ENCODE data around the gene CNOT3. TPM values are rescaled to one million over a fixed set of nuclear protein-coding genes. Genes with fewer than 3 reads are reported as not detected.

The CNOT3 gene
- total and polyA plus RNA-seq, 2 of the 13 experiments (the other 11 are each of a cell fraction or from before 2014, with no cell fraction given), result 4.3 to 5.8 TPM

DNA sequence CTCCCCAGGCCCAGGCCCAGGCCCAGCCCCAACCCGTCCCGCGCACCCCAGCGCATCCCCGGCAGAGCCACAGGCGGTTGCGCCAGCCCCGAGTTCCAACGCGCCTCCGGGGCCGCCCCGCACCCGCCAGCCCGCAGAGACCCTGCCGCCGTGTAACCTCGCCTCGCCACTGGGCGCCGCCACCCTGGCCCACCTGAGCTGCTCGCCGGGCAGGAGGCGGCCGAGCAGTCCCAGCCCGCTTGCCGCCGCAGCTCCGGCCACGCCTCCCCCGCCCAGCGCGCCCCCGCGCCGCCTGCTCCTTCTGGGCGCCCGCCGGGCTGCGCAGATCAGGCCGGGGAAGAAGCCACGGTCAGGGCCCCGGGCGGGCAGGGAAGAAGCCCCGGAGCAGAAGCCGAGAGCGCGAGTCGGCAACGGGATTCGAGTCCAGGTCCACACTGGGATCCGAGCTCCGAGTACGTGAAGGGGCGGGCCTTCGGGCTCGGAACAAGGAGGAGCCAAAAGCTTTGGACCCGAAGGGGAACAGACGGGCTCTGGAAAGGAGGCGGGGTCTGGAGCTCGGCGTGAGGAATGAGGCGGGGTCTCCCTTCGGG, 51.7 kb downstream of the CNOT3 start, which contains the start of gene MBOAT7 (continued):
- TF ChIP-seq ZBTB42 (CRISPR knock-in tag; IDR thresholded peaks at IDR 0.05), result no peak; the same call in 1 of the 2 replicates
- TF ChIP-seq ZNF264 (CRISPR knock-in tag; IDR thresholded peaks at IDR 0.05), result 0 out of 2 replicates have a peak, but pooled peaks have one; percentile 20
- no peak for TF ChIP-seq ZNF644 (CRISPR knock-in tag; IDR thresholded peaks at IDR 0.05; ENCODE audit: low read depth)
- TF ChIP-seq ZNF333 (CRISPR knock-in tag; IDR thresholded peaks at IDR 0.05; ENCODE audit: borderline replicate concordance), result no peak
- 0 out of 2 replicates have a peak, but pooled peaks have one; percentile 11 for TF ChIP-seq DMAP1 (CRISPR knock-in tag; IDR thresholded peaks at IDR 0.05)
- TF ChIP-seq ZFYVE20 (CRISPR knock-in tag; IDR thresholded peaks at IDR 0.05; ENCODE audit: borderline replicate concordance, low read depth), result no peak
- TF ChIP-seq, protein P1, sequence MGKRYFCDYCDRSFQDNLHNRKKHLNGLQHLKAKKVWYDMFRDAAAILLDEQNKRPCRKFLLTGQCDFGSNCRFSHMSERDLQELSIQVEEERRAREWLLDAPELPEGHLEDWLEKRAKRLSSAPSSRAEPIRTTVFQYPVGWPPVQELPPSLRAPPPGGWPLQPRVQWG (CRISPR knock-in tag; IDR thresholded peaks at IDR 0.05; ENCODE audit: borderline replicate concordance, low read depth), result no peak
- no peak for TF ChIP-seq MXD1 (CRISPR knock-in tag; IDR thresholded peaks at IDR 0.05)
- TF ChIP-seq ZSCAN25 (CRISPR knock-in tag; IDR thresholded peaks at IDR 0.05), result no peak
- TF ChIP-seq, protein P2, sequence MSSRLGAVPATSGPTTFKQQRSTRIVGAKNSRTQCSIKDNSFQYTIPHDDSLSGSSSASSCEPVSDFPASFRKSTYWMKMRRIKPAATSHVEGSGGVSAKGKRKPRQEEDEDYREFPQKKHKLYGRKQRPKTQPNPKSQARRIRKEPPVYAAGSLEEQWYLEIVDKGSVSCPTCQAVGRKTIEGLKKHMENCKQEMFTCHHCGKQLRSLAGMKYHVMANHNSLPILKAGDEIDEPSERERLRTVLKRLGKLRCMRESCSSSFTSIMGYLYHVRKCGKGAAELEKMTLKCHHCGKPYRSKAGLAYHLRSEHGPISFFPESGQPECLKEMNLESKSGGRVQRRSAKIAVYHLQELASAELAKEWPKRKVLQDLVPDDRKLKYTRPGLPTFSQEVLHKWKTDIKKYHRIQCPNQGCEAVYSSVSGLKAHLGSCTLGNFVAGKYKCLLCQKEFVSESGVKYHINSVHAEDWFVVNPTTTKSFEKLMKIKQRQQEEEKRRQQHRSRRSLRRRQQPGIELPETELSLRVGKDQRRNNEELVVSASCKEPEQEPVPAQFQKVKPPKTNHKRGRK (CRISPR knock-in tag; IDR thresholded peaks at IDR 0.05), result no peak
- no peak for TF ChIP-seq ZNF33A (CRISPR knock-in tag; IDR thresholded peaks at IDR 0.05; ENCODE audit: borderline replicate concordance)
- TF ChIP-seq ZNF7 (CRISPR knock-in tag; IDR thresholded peaks at IDR 0.05), result no peak
- TF ChIP-seq DMTF1 (CRISPR knock-in tag; IDR thresholded peaks at IDR 0.05), result no peak
- peak; percentile 68 for TF ChIP-seq SAP130 (CRISPR knock-in tag; IDR thresholded peaks at IDR 0.05; ENCODE audit: low read depth)
- no peak for TF ChIP-seq ATRX (CRISPR knock-in tag; IDR thresholded peaks at IDR 0.05; ENCODE audit: borderline replicate concordance)
- TF ChIP-seq, protein P3, sequence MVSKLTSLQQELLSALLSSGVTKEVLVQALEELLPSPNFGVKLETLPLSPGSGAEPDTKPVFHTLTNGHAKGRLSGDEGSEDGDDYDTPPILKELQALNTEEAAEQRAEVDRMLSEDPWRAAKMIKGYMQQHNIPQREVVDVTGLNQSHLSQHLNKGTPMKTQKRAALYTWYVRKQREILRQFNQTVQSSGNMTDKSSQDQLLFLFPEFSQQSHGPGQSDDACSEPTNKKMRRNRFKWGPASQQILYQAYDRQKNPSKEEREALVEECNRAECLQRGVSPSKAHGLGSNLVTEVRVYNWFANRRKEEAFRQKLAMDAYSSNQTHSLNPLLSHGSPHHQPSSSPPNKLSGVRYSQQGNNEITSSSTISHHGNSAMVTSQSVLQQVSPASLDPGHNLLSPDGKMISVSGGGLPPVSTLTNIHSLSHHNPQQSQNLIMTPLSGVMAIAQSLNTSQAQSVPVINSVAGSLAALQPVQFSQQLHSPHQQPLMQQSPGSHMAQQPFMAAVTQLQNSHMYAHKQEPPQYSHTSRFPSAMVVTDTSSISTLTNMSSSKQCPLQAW (CRISPR knock-in tag; IDR thresholded peaks at IDR 0.05), result peak; percentile 65
- peak; percentile 45; the same call in 1 of the 2 replicates for TF ChIP-seq ZFP37 (CRISPR knock-in tag; IDR thresholded peaks at IDR 0.05; ENCODE audit: borderline replicate concordance)
- no peak for TF ChIP-seq IRF1 (CRISPR knock-in tag; IDR thresholded peaks at IDR 0.05; ENCODE audit: low read depth)
- no peak for TF ChIP-seq ZSCAN31 (CRISPR knock-in tag; IDR thresholded peaks at IDR 0.05; ENCODE audit: low read depth)
- TF ChIP-seq ZNF431 (CRISPR knock-in tag; IDR thresholded peaks at IDR 0.05; ENCODE audit: borderline replicate concordance, low read depth), result no peak
- no peak for TF ChIP-seq BHLHE40 (IDR thresholded peaks at IDR 0.05; ENCODE audit: low read length)
- TF ChIP-seq, protein P4, sequence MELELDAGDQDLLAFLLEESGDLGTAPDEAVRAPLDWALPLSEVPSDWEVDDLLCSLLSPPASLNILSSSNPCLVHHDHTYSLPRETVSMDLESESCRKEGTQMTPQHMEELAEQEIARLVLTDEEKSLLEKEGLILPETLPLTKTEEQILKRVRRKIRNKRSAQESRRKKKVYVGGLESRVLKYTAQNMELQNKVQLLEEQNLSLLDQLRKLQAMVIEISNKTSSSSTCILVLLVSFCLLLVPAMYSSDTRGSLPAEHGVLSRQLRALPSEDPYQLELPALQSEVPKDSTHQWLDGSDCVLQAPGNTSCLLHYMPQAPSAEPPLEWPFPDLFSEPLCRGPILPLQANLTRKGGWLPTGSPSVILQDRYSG (CRISPR knock-in tag; IDR thresholded peaks at IDR 0.05), result peak; percentile 60; the same call in 1 of the 2 replicates

All from HepG2 (cell line).